GM12878 (cell line): ENCODE data around the gene SDF4. TPM values are rescaled to one million over a fixed set of nuclear protein-coding genes. Genes with fewer than 3 reads are reported as not detected.

Experiments
- ATAC-seq: fragments of 200-7000 bp; cut with Tn5 transposase; 3 replicates; pipeline ENCODE4 v1.9.1; 2020; ENCODE audit warnings: mild to moderate bottlenecking, moderate library complexity
- BruUV-seq: library from RNA; stranded (reverse); fragments of 400-500 nt; replicated peaks from 2 replicates; lab custom pipeline; 2021; lab: Mats Ljungman, UMichigan
- CTCF ChIA-PET: fragments of 300-600 bp; sonication (Branson Sonifier 250); formaldehyde crosslinking; extraction: SDS; loops from one replicate; lab custom pipeline; 2021; ENCODE audit warnings: inconsistent platforms; lab: Yijun Ruan, JAX
- POLR2A ChIA-PET: fragments of 350-600 bp; formaldehyde crosslinking; extraction: SDS; loops from one replicate; lab custom pipeline; 2021; ENCODE audit warnings: inconsistent platforms; lab: Charles Lee
- RAD21 ChIA-PET: fragments of 300-600 bp; sonication (Branson Sonifier 250); formaldehyde crosslinking; loops from one replicate; lab custom pipeline; 2023; ENCODE audit warnings: antibody characterized with exemption; ENCODE audit not compliant: unreplicated experiment; lab: Charles Lee
- SMC1A ChIA-PET: fragments of 300-600 bp; sonication (Branson Sonifier 250); formaldehyde crosslinking; loops from one replicate; lab custom pipeline; 2023; ENCODE audit not compliant: unreplicated experiment, uncharacterized antibody; lab: Charles Lee
- DNase-seq: peaks from one replicate; pipeline ENCODE4 v3.0.0-alpha.2; 2011; ENCODE audit warnings: low read depth, low spot score
- FAIRE-seq: peaks from 3 replicates; lab custom pipeline; 2011; peaks lifted over from hg19 to GRCh38; lab: Jason Lieb, UNC
- H2AFZ ChIP-seq: 2 replicates; pipeline ENCODE4 v1.6.0; 2011; ENCODE audit warnings: low read depth, low read length, control low read depth; ENCODE audit not compliant: control insufficient read depth
- H3K27ac ChIP-seq: 2 replicates; pipeline ENCODE4 v1.5.1; 2011; ENCODE audit warnings: control low read depth; ENCODE audit not compliant: control insufficient read depth, insufficient read depth
- H3K27me3 ChIP-seq, 2 experiments: replicated peaks in 1 of 2; 2 replicates each; pipeline versions ENCODE4 v1.6.0 to v1.6.1; 2011; ENCODE audit warnings: low read length in 1 of 2; ENCODE audit not compliant: control insufficient read depth in 2 of 2, insufficient read depth in 2 of 2
- H3K36me3 ChIP-seq, 2 experiments: 2 replicates each; pipeline ENCODE4 v1.5.1; 2011; ENCODE audit warnings: low read length in 1 of 2; ENCODE audit not compliant: control insufficient read depth in 2 of 2, insufficient read depth in 2 of 2
- H3K4me1 ChIP-seq: 2 replicates; pipeline ENCODE4 v1.6.1; 2011; ENCODE audit warnings: mild to moderate bottlenecking, low read length, moderate library complexity, mixed read lengths; ENCODE audit not compliant: control insufficient read depth, insufficient read depth
- H3K4me2 ChIP-seq: 2 replicates; pipeline ENCODE4 v1.6.0; 2011; ENCODE audit warnings: control low read depth; ENCODE audit not compliant: control insufficient read depth, insufficient read depth
- H3K4me3 ChIP-seq: fragments of 200-600 bp; sonication (generic); 2 replicates; pipeline ENCODE4 v1.5.1; 2016
- H3K79me2 ChIP-seq: 2 replicates; pipeline ENCODE4 v1.6.0; 2011; ENCODE audit warnings: low read length; ENCODE audit not compliant: control insufficient read depth, insufficient read depth
- H3K9ac ChIP-seq: 2 replicates; pipeline ENCODE4 v1.8.0; 2011; ENCODE audit warnings: low read length, control low read depth, mixed read lengths; ENCODE audit not compliant: control insufficient read depth, insufficient read depth
- H3K9me3 ChIP-seq: replicated peaks from 3 replicates; pipeline ENCODE4 v1.5.1; 2011; ENCODE audit warnings: mild to moderate bottlenecking, low read length; ENCODE audit not compliant: control insufficient read depth, insufficient read depth
- H4K20me1 ChIP-seq: 2 replicates; pipeline ENCODE4 v1.6.0; 2011; ENCODE audit not compliant: control insufficient read depth, insufficient read depth
- EED ChIP-seq: sonication (generic); IDR thresholded peaks from 2 replicates; pipeline ENCODE4 v1.6.1; 2016; ENCODE audit warnings: antibody characterized with exemption, low read depth
- EZH2 ChIP-seq: IDR thresholded peaks from 2 replicates; pipeline ENCODE4 v1.6.1; 2012; ENCODE audit warnings: low read depth, mild to moderate bottlenecking, control low read depth, inconsistent platforms, low read length, borderline replicate concordance; ENCODE audit not compliant: control insufficient read depth
- JUNB ChIP-seq: IDR thresholded peaks from 2 replicates; pipeline ENCODE4 v1.6.1; 2016; ENCODE audit warnings: antibody characterized with exemption, mild to moderate bottlenecking
- KAT2A ChIP-seq: conservative IDR thresholded peaks from 2 replicates; pipeline ENCODE4 v1.6.1; 2011; ENCODE audit warnings: low read depth, low read length; ENCODE audit not compliant: control insufficient read depth
- KLF5 ChIP-seq: fragments of 450-650 bp; IDR thresholded peaks from 2 replicates; pipeline ENCODE4 v1.6.1; 2014; ENCODE audit warnings: mild to moderate bottlenecking; ENCODE audit not compliant: partially characterized antibody
- MEF2B ChIP-seq: fragments of 450-650 bp; IDR thresholded peaks from 2 replicates; pipeline ENCODE4 v1.6.1; 2018; ENCODE audit warnings: mild to moderate bottlenecking, moderate library complexity; ENCODE audit not compliant: partially characterized antibody, poor library complexity, severe bottlenecking
- NBN ChIP-seq: fragments of 450-650 bp; IDR thresholded peaks from 2 replicates; pipeline ENCODE4 v1.6.1; 2016
- POU2F2 ChIP-seq: IDR thresholded peaks from 3 replicates; pipeline ENCODE4 v1.6.1; 2011; ENCODE audit warnings: low read depth, mild to moderate bottlenecking, low read length, borderline replicate concordance
- RAD51 ChIP-seq: fragments of 450-650 bp; IDR thresholded peaks from 2 replicates; pipeline ENCODE4 v1.6.1; 2016; ENCODE audit warnings: moderate library complexity, mild to moderate bottlenecking, inconsistent platforms
- SIN3A ChIP-seq: IDR thresholded peaks from 2 replicates; pipeline ENCODE4 v1.6.1; 2012; ENCODE audit warnings: low read depth, low read length, improper control_type of control experiment
- WRNIP1 ChIP-seq: IDR thresholded peaks from 2 replicates; pipeline ENCODE4 v1.6.1; 2011; ENCODE audit warnings: low read depth, low read length, improper control_type of control experiment, borderline replicate concordance
- ZNF24 ChIP-seq: fragments of 450-650 bp; IDR thresholded peaks from 2 replicates; pipeline ENCODE4 v1.6.1; 2017; ENCODE audit warnings: antibody characterized with exemption, mild to moderate bottlenecking
- WGBS: methylation state at CpG from one replicate; pipeline ENCODE4 v1.1.6; 2016; ENCODE audit warnings: low lambda C conversion rate; ENCODE audit not compliant: insufficient replicate concordance, insufficient coverage; ENCODE audit errors: missing lambda C conversion rate; 5-methylcytosine and 5-hydroxymethylcytosine counted together
- in situ Hi-C: fragments of 300-500 bp; cut with MboI; formaldehyde crosslinking; loops from 9 replicates; pipeline ENCODE4 v1.14.3; 2018; ENCODE audit warnings: mixed read lengths
- intact Hi-C: fragments of 100-400 bp; cut with micrococcal nuclease; formaldehyde crosslinking; loops from one replicate; pipeline ENCODE4 v1.14.2; 2022; ENCODE audit not compliant: unreplicated experiment
- polyA plus RNA-seq, 11 experiments: library from polyadenylated mRNA; depleted of rRNA in 4 of 11; unstranded in 6 of 11; stranded (reverse) in 5 of 11; fragments of >200 nt; fragmentation: Nextera tagmentation in 4 of 11; fragmentation: Illumina TruSeq in 1 of 11; extraction: Ambion mirVana in 4 of 11; extraction: Trizol in 1 of 11; gene quantifications; 1 replicate in 1 of 11; 2 replicates in 10 of 11; pipeline versions ENCODE4 v1.2.1 to v1.2.3, GENCODE V29; 2011 to 2016; ENCODE audit warnings: inconsistent platforms in 2 of 11, missing spikeins in 2 of 11, low read depth in 1 of 11
- total RNA-seq, 4 experiments: library from RNA; depleted of rRNA in 3 of 4; stranded (reverse); fragments of >200 nt in 3 of 4; fragmentation: Illumina TruSeq in 1 of 4; extraction: Trizol in 1 of 4; gene quantifications; 2 replicates each; pipeline versions ENCODE4 v1.2.1 to v1.2.3, GENCODE V29; 2013 to 2021
- TF ChIP-seq, protein P1 (sequence below): fragments of 450-650 bp; IDR thresholded peaks from 2 replicates; pipeline ENCODE4 v1.6.1; 2017; ENCODE audit warnings: antibody characterized with exemption, mild to moderate bottlenecking, moderate library complexity
- TF ChIP-seq, protein P2 (sequence below): IDR thresholded peaks from 2 replicates; pipeline ENCODE4 v1.6.1; 2012; ENCODE audit warnings: mild to moderate bottlenecking, low read depth, low read length
- TF ChIP-seq, protein P3 (sequence below): IDR thresholded peaks from 2 replicates; pipeline ENCODE4 v1.6.1; 2011; ENCODE audit warnings: mild to moderate bottlenecking, low read depth, low read length, moderate library complexity; ENCODE audit not compliant: insufficient replicate concordance

Gene SDF4
- total and polyA plus RNA-seq, 10 of the 15 experiments (the other 5 are each of a cell fraction or from before 2014, with no cell fraction given) = 0.44 to 97.2 (median 40.2) TPM

DNA sequence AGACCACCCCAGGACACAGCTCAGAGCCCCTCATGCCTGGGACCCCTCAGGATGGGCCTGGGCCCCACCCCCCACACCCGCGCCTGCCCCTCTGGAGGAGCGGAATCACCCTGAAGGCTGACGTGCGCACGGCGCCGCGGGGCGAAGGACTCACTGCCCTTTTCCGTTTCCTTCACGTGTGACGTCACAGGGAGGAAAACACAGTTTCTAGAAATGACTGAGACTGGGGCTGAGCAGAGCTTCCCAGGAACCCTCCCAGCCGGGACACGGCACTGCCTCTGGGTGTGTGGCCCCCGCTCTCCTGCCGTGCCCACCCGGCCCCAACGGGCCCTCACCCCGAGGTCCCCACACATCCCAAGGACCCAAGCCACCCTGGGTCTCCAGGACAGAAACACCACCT is 12.5 kb downstream of the SDF4 start (continued):
- TF ChIP-seq, protein P1, sequence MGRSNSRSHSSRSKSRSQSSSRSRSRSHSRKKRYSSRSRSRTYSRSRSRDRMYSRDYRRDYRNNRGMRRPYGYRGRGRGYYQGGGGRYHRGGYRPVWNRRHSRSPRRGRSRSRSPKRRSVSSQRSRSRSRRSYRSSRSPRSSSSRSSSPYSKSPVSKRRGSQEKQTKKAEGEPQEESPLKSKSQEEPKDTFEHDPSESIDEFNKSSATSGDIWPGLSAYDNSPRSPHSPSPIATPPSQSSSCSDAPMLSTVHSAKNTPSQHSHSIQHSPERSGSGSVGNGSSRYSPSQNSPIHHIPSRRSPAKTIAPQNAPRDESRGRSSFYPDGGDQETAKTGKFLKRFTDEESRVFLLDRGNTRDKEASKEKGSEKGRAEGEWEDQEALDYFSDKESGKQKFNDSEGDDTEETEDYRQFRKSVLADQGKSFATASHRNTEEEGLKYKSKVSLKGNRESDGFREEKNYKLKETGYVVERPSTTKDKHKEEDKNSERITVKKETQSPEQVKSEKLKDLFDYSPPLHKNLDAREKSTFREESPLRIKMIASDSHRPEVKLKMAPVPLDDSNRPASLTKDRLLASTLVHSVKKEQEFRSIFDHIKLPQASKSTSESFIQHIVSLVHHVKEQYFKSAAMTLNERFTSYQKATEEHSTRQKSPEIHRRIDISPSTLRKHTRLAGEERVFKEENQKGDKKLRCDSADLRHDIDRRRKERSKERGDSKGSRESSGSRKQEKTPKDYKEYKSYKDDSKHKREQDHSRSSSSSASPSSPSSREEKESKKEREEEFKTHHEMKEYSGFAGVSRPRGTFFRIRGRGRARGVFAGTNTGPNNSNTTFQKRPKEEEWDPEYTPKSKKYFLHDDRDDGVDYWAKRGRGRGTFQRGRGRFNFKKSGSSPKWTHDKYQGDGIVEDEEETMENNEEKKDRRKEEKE = no peak
- TF ChIP-seq JUNB (no peak), SIN3A (no peak), POU2F2 (no peak), EED (no peak), ZNF24 (no peak)

DNA sequence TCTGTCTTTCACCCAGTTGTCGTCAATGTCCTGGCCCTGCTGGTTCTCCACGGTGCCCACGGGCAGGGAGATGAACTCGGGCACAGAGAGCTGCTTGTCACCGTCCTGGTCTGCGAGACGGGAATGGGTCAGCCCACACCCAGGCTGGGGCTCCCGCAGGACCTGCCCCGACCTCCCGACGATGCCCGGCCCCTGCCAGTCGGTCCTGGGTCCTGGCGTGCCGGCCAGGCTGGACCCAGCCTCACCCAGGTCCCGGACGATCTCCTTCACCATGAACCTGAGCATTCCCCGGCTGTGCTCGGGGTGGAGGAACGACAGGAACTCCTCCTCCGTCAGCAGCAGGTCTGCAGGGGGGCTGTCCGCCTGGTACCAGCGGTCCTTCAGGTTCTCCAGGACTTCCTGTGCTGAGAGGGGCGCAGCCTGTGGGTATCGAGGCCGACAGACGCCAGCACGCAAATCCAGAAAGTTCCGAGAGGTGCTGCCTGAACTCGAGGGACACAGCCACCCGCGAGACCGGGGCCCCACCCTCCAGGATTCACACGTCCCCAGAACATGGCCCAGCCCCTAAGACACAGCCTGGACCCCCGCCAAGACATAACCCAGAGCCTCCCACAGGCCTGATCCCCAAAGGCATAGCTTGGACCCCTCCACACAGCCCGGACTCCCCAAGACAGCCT is 13.1 kb downstream of the SDF4 start:
- ATAC-seq (no peak), DNase-seq (no peak), FAIRE-seq (no peak)
- intact Hi-C loops = no loop called here
- peaks cover 19% of the 10 kb centered on the region for H3K4me1 ChIP-seq
- no peak overlapping the region for H2AFZ ChIP-seq
- ChIA-PET POLR2A (interaction anchor here (0.8 kb wide), 1 partner anchor 12 kb away, joined by 3 read pairs; no protein-coding TSS in a partner anchor), RAD21 (no interaction called here), SMC1A (no interaction called here), CTCF (no interaction called here)
- peaks cover 6 to 39% of the 10 kb centered on the region in 2 experiments for H3K36me3 ChIP-seq
- no peak overlapping the region for H3K27ac ChIP-seq
- WGBS = 94% methylated on average over 35 of the region's 36 CpGs
- H3K9ac ChIP-seq = no peak overlapping the region
- no TSS peak for BruUV-seq
- no peaks in the 10 kb centered on the region for H3K27me3 ChIP-seq
- in situ Hi-C loops = no loop called here
- no peak overlapping the region for H3K4me2 ChIP-seq
- no peaks in the 10 kb centered on the region for H4K20me1 ChIP-seq
- H3K4me3 ChIP-seq = no peak overlapping the region
- H3K79me2 ChIP-seq = no peaks in the 10 kb centered on the region
- no peaks in the 10 kb centered on the region; the same call in 2 of the 3 replicates for H3K9me3 ChIP-seq
- TF ChIP-seq WRNIP1 = no peak
- TF ChIP-seq, protein P2, sequence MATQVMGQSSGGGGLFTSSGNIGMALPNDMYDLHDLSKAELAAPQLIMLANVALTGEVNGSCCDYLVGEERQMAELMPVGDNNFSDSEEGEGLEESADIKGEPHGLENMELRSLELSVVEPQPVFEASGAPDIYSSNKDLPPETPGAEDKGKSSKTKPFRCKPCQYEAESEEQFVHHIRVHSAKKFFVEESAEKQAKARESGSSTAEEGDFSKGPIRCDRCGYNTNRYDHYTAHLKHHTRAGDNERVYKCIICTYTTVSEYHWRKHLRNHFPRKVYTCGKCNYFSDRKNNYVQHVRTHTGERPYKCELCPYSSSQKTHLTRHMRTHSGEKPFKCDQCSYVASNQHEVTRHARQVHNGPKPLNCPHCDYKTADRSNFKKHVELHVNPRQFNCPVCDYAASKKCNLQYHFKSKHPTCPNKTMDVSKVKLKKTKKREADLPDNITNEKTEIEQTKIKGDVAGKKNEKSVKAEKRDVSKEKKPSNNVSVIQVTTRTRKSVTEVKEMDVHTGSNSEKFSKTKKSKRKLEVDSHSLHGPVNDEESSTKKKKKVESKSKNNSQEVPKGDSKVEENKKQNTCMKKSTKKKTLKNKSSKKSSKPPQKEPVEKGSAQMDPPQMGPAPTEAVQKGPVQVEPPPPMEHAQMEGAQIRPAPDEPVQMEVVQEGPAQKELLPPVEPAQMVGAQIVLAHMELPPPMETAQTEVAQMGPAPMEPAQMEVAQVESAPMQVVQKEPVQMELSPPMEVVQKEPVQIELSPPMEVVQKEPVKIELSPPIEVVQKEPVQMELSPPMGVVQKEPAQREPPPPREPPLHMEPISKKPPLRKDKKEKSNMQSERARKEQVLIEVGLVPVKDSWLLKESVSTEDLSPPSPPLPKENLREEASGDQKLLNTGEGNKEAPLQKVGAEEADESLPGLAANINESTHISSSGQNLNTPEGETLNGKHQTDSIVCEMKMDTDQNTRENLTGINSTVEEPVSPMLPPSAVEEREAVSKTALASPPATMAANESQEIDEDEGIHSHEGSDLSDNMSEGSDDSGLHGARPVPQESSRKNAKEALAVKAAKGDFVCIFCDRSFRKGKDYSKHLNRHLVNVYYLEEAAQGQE = no peak
- no peak for TF ChIP-seq MEF2B
- TF ChIP-seq EED = no peak
- TF ChIP-seq RAD51 = no peak
- TF ChIP-seq KAT2A = no peak
- no peak for TF ChIP-seq NBN
- no peak for TF ChIP-seq EZH2
- TF ChIP-seq, protein P3, sequence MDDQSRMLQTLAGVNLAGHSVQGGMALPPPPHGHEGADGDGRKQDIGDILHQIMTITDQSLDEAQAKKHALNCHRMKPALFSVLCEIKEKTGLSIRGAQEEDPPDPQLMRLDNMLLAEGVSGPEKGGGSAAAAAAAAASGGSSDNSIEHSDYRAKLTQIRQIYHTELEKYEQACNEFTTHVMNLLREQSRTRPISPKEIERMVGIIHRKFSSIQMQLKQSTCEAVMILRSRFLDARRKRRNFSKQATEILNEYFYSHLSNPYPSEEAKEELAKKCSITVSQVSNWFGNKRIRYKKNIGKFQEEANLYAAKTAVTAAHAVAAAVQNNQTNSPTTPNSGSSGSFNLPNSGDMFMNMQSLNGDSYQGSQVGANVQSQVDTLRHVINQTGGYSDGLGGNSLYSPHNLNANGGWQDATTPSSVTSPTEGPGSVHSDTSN = no peak
- TF ChIP-seq KLF5 = no peak
